Subcutaneous abdominal adipose tissue (tissue), 5 donors: ENCODE results near the gene TCERG1.
"Not testable (repeated sequence)": the region's sequence is repeated elsewhere in the genome, so short reads cannot be mapped to it uniquely, and the experiment has no call there.

Experiments
- H3K27ac ChIP-seq: one replicate; pipeline ENCODE4 v1.7.0; 2013; ENCODE audit warnings: low read depth, mild to moderate bottlenecking, inconsistent platforms, low read length, moderate library complexity
- H3K27me3 ChIP-seq, 5 donors: one replicate each; pipeline ENCODE4 v1.7.0; 2013; ENCODE audit warnings: low read length in 5 of 5, inconsistent platforms in 1 of 5; ENCODE audit not compliant: control insufficient read depth in 5 of 5, insufficient read depth in 4 of 5
- H3K36me3 ChIP-seq, 5 donors: one replicate each; pipeline ENCODE4 v1.7.0; 2013; ENCODE audit warnings: low read length in 5 of 5; ENCODE audit not compliant: control insufficient read depth in 5 of 5, insufficient read depth in 5 of 5
- H3K4me1 ChIP-seq, 5 donors: one replicate each; pipeline ENCODE4 v1.7.0; 2013; ENCODE audit warnings: low read length in 5 of 5, mild to moderate bottlenecking in 3 of 5, moderate library complexity in 1 of 5; ENCODE audit not compliant: control insufficient read depth in 5 of 5, insufficient read depth in 5 of 5
- H3K4me3 ChIP-seq, 5 donors: one replicate each; pipeline ENCODE4 v1.7.0; 2013; ENCODE audit warnings: low read length in 5 of 5, low read depth in 1 of 5
- H3K9ac ChIP-seq, 5 donors: one replicate each; pipeline ENCODE4 v1.7.0; 2013; ENCODE audit warnings: low read length in 5 of 5, mild to moderate bottlenecking in 4 of 5, moderate library complexity in 3 of 5
- H3K9me3 ChIP-seq, 5 donors: one replicate each; pipeline ENCODE4 v1.7.0; 2013; ENCODE audit warnings: low read length in 5 of 5; ENCODE audit not compliant: control insufficient read depth in 5 of 5
- donor health status: healthy.
- donor health status: healthy.
- donor health status: healthy.
- donor health status: healthy.
- donor health status: healthy.

Gene TCERG1

GRCh38 chr5:146533882-146534281, 86.7 kb downstream of the TCERG1 start:
- H3K4me1 ChIP-seq = no peaks in the 10 kb centered on the region
- H3K9ac ChIP-seq = no peak overlapping the region
- no peaks in the 10 kb centered on the region for H3K9me3 ChIP-seq
- H3K36me3 ChIP-seq = no peaks in the 10 kb centered on the region
- H3K27ac ChIP-seq = no peak overlapping the region
- no peak overlapping the region for H3K4me3 ChIP-seq
- H3K27me3 ChIP-seq = no peaks in the 10 kb centered on the region

GRCh38 chr5:146538432-146538831, 91.3 kb downstream of the TCERG1 start:
- H3K27me3 ChIP-seq = no peaks in the 10 kb centered on the region
- no peak overlapping the region for H3K4me3 ChIP-seq
- H3K4me1 ChIP-seq = peaks cover 0 to 9% (median 8%) of the 10 kb centered on the region in 5 donors
- no peak overlapping the region for H3K9ac ChIP-seq
- no peaks in the 10 kb centered on the region for H3K36me3 ChIP-seq
- no peak overlapping the region for H3K27ac ChIP-seq
- H3K9me3 ChIP-seq = no peaks in the 10 kb centered on the region

- Histone ChIP-seq H3K9me3 (no peaks in the 10 kb centered on the region), H3K4me3 (no peak overlapping the region), H3K9ac (no peak overlapping the region), H3K36me3 (no peaks in the 10 kb centered on the region), H3K4me1 (peaks cover 0 to 9% (median 8%) of the 10 kb centered on the region in 5 donors), H3K27ac (no peak overlapping the region), H3K27me3 (no peaks in the 10 kb centered on the region)
Measured at GRCh38 chr5:146539973-146540372, 92.8 kb downstream of the TCERG1 start.

- Histone ChIP-seq H3K9ac (no peak overlapping the region), H3K9me3 (no peaks in the 10 kb centered on the region), H3K4me3 (no peak overlapping the region), H3K36me3 (no peaks in the 10 kb centered on the region), H3K27ac (no peak overlapping the region), H3K27me3 (no peaks in the 10 kb centered on the region), H3K4me1 (peaks cover 0 to 9% (median 8%) of the 10 kb centered on the region in 5 donors)
Measured at GRCh38 chr5:146540414-146540813, 93.3 kb downstream of the TCERG1 start.

GRCh38 chr5:146541958-146542849, 95.1 kb downstream of the TCERG1 start:
- Histone ChIP-seq H3K27ac (no peak overlapping the region), H3K4me3 (no peak overlapping the region), H3K9me3 (no peaks in the 10 kb centered on the region), H3K9ac (peak overlapping the region in 1 of 5 donors; percentile 30), H3K4me1 (peaks cover 0 to 9% (median 8%) of the 10 kb centered on the region in 5 donors), H3K27me3 (no peaks in the 10 kb centered on the region), H3K36me3 (no peaks in the 10 kb centered on the region)

- Histone ChIP-seq H3K27ac (no peak overlapping the region), H3K4me1 (peaks cover 0 to 9% (median 8%) of the 10 kb centered on the region in 5 donors), H3K36me3 (no peaks in the 10 kb centered on the region), H3K9ac (no peak overlapping the region), H3K4me3 (no peak overlapping the region), H3K9me3 (no peaks in the 10 kb centered on the region), H3K27me3 (peaks cover 0 to 3% (median 0%) of the 10 kb centered on the region in 5 donors)
Measured at GRCh38 chr5:146544232-146544631, 97.1 kb downstream of the TCERG1 start.

GRCh38 chr5:146548781-146549449, 101.8 kb downstream of the TCERG1 start:
- Histone ChIP-seq H3K9me3 (no peaks in the 10 kb centered on the region), H3K4me1 (no peaks in the 10 kb centered on the region), H3K27ac (no peak overlapping the region), H3K36me3 (no peaks in the 10 kb centered on the region), H3K27me3 (peaks cover 0 to 8% (median 0%) of the 10 kb centered on the region in 5 donors), H3K9ac (no peak overlapping the region), H3K4me3 (no peak overlapping the region)

- Histone ChIP-seq H3K27ac (no peak overlapping the region), H3K9ac (no peak overlapping the region), H3K4me1 (no peaks in the 10 kb centered on the region), H3K4me3 (no peak overlapping the region), H3K27me3 (peaks cover 0 to 8% (median 0%) of the 10 kb centered on the region in 5 donors), H3K36me3 (no peaks in the 10 kb centered on the region), H3K9me3 (no peaks in the 10 kb centered on the region)
Measured at GRCh38 chr5:146549615-146550014, 102.5 kb downstream of the TCERG1 start.

- H3K4me1 ChIP-seq = peaks cover 0 to 4% (median 0%) of the 10 kb centered on the region in 5 donors
- H3K27ac ChIP-seq = no peak overlapping the region
- H3K9me3 ChIP-seq = no peaks in the 10 kb centered on the region
- H3K9ac ChIP-seq = no peak overlapping the region
- no peak overlapping the region for H3K4me3 ChIP-seq
- peaks cover 0 to 5% (median 0%) of the 10 kb centered on the region in 5 donors for H3K27me3 ChIP-seq
- H3K36me3 ChIP-seq = no peaks in the 10 kb centered on the region
Measured at GRCh38 chr5:146553446-146553845, 106.3 kb downstream of the TCERG1 start.

- not testable (repeated sequence) for H3K27me3 ChIP-seq, H3K27ac ChIP-seq, H3K9me3 ChIP-seq, H3K9ac ChIP-seq, H3K36me3 ChIP-seq, H3K4me3 ChIP-seq
- H3K4me1 ChIP-seq = peaks cover 0 to 11% (median 8%) of the 10 kb centered on the region in 5 donors
Measured at GRCh38 chr5:146556884-146557283, 109.8 kb downstream of the TCERG1 start.
